ENCODE results near the gene LDHAL6A. TPM values are rescaled to one million over a fixed set of nuclear protein-coding genes. Genes with fewer than 3 reads are reported as not detected.

LDHAL6A gene
- total RNA-seq, 2 donors from 2014 or later, result not detected

GRCh38 chr11:18459634-18460033, 4.0 kb downstream of the LDHAL6A start:
- no peaks in the 10 kb centered on the region for H3K27me3 ChIP-seq
- TF ChIP-seq CTCF (IDR thresholded peaks at IDR 0.05), result no peak
- no peak overlapping the region for H3K4me3 ChIP-seq
- H3K9me3 ChIP-seq, result no peaks in the 10 kb centered on the region
- H3K4me1 ChIP-seq, result no peaks in the 10 kb centered on the region
- no peaks in the 10 kb centered on the region for H3K36me3 ChIP-seq
- no peak overlapping the region for H3K27ac ChIP-seq
- DNase-seq (ENCODE audit: low spot score), result no peak

- no peaks in the 10 kb centered on the region for H3K4me1 ChIP-seq
- no peak for TF ChIP-seq CTCF (IDR thresholded peaks at IDR 0.05)
- DNase-seq (ENCODE audit: low spot score), result no peak
These were observed 6.3 kb downstream of the LDHAL6A start for GRCh38 chr11:18461909-18462308.

GRCh38 chr11:18463439-18463838, 7.8 kb downstream of the LDHAL6A start:
- Histone ChIP-seq H3K36me3 (no peaks in the 10 kb centered on the region), H3K27me3 (no peaks in the 10 kb centered on the region), H3K4me3 (no peak overlapping the region), H3K9me3 (no peaks in the 10 kb centered on the region), H3K27ac (no peak overlapping the region), H3K4me1 (no peaks in the 10 kb centered on the region)
- TF ChIP-seq CTCF (IDR thresholded peaks at IDR 0.05), result no peak
- no peak for DNase-seq (ENCODE audit: low spot score)

More at GRCh38 chr11:18461909-18462308, 6.3 kb downstream of the LDHAL6A start:
- no peaks in the 10 kb centered on the region for H3K9me3 ChIP-seq
- H3K36me3 ChIP-seq, result no peaks in the 10 kb centered on the region
- no peaks in the 10 kb centered on the region for H3K27me3 ChIP-seq
- no peak overlapping the region for H3K27ac ChIP-seq
- H3K4me3 ChIP-seq, result no peak overlapping the region

GRCh38 chr11:18466402-18466801, 10.7 kb downstream of the LDHAL6A start:
- Histone ChIP-seq H3K27me3 (no peaks in the 10 kb centered on the region), H3K4me3 (no peak overlapping the region)
- TF ChIP-seq CTCF (IDR thresholded peaks at IDR 0.05), result no peak

GRCh38 chr11:18468059-18468458, 12.4 kb downstream of the LDHAL6A start:
- no peak for TF ChIP-seq CTCF (IDR thresholded peaks at IDR 0.05)
- Histone ChIP-seq H3K9me3 (no peaks in the 10 kb centered on the region), H3K4me3 (no peak overlapping the region), H3K27me3 (no peaks in the 10 kb centered on the region), H3K4me1 (no peaks in the 10 kb centered on the region), H3K36me3 (no peaks in the 10 kb centered on the region), H3K27ac (no peak overlapping the region)
- no peak for DNase-seq (ENCODE audit: low spot score)

More at GRCh38 chr11:18466402-18466801, 10.7 kb downstream of the LDHAL6A start:
- H3K9me3 ChIP-seq, result no peaks in the 10 kb centered on the region
- no peak for DNase-seq (ENCODE audit: low spot score)
- H3K4me1 ChIP-seq, result no peaks in the 10 kb centered on the region
- H3K36me3 ChIP-seq, result no peaks in the 10 kb centered on the region
- H3K27ac ChIP-seq, result no peak overlapping the region

GRCh38 chr11:18468961-18469360, 13.3 kb downstream of the LDHAL6A start:
- no peak overlapping the region for H3K27ac ChIP-seq
- no peaks in the 10 kb centered on the region for H3K36me3 ChIP-seq
- TF ChIP-seq CTCF (IDR thresholded peaks at IDR 0.05), result no peak
- no peak for DNase-seq (ENCODE audit: low spot score)
- no peaks in the 10 kb centered on the region for H3K27me3 ChIP-seq
- no peaks in the 10 kb centered on the region for H3K9me3 ChIP-seq
- H3K4me3 ChIP-seq, result no peak overlapping the region
- no peaks in the 10 kb centered on the region for H3K4me1 ChIP-seq
